NB4 (cell line): ENCODE measurements around the gene SERPINB6.

Source experiments
- MYC ChIP-seq: IDR thresholded peaks from 2 replicates; pipeline ENCODE4 v1.6.1; 2011; ENCODE audit warnings: low read depth, low read length
- POLR2A ChIP-seq: IDR thresholded peaks from 2 replicates; pipeline ENCODE4 v1.6.1; 2011; ENCODE audit warnings: mild to moderate bottlenecking; ENCODE audit not compliant: insufficient read length; ENCODE audit errors: extremely low read depth
- TF ChIP-seq, protein P1 (sequence below): IDR thresholded peaks from one replicate; pipeline ENCODE4 v1.5.1; 2012; ENCODE audit warnings: low read depth, low read length
- TF ChIP-seq, protein P2 (sequence below): IDR thresholded peaks from 2 replicates; pipeline ENCODE4 v1.6.1; 2011; ENCODE audit warnings: low read depth, low read length

DNA sequence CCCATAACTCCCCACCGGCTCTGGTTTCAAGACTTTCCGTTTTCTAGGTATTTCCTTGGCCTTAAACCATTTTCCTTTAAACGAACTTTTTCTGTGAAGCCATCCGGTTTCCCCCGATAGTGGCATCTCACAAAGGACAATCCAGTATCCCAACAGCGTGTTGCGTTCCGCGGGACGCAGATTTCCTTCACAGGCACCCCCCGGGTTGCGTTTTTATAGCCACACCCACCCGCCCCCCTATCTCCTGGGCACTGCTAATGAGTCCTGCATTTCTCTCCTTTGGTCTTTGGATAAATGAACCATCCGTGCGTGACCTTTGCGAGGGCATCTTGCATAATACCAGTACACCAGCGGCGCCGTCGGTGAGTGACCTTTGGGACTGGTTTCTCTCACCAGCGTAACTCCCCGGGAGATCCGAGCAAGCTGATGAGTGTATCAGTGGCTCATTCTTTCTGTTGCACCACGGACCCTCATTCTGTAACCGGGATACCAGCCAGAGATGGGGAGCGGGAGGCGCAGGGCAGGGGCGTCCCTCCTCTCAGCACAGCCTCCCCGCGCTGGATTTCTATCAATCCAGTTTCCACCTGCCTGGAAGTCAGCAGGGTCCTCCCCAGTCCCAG lies 27.7 kb upstream of the SERPINB6 start:
- TF ChIP-seq, protein P1, sequence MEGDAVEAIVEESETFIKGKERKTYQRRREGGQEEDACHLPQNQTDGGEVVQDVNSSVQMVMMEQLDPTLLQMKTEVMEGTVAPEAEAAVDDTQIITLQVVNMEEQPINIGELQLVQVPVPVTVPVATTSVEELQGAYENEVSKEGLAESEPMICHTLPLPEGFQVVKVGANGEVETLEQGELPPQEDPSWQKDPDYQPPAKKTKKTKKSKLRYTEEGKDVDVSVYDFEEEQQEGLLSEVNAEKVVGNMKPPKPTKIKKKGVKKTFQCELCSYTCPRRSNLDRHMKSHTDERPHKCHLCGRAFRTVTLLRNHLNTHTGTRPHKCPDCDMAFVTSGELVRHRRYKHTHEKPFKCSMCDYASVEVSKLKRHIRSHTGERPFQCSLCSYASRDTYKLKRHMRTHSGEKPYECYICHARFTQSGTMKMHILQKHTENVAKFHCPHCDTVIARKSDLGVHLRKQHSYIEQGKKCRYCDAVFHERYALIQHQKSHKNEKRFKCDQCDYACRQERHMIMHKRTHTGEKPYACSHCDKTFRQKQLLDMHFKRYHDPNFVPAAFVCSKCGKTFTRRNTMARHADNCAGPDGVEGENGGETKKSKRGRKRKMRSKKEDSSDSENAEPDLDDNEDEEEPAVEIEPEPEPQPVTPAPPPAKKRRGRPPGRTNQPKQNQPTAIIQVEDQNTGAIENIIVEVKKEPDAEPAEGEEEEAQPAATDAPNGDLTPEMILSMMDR, result no peak
- TF ChIP-seq POLR2A (no peak), MYC (no peak)
- TF ChIP-seq, protein P2, sequence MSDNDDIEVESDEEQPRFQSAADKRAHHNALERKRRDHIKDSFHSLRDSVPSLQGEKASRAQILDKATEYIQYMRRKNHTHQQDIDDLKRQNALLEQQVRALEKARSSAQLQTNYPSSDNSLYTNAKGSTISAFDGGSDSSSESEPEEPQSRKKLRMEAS, result no peak
